ENCODE measurements around the gene LILRB2.
A peak's percentile ranks its signal among the peaks of the same experiment; 100 is the strongest.
"Not testable (repeated sequence)": the region's sequence is repeated elsewhere in the genome, so short reads cannot be mapped to it uniquely, and the experiment has no call there.

LILRB2 gene

GRCh38 chr19:54272181-54272580, 8.7 kb downstream of the LILRB2 start:
- not testable (repeated sequence) for DNase-seq (ENCODE audit: low spot score)

GRCh38 chr19:54271587-54271986, 9.3 kb downstream of the LILRB2 start:
- peak; percentile 9 for DNase-seq (ENCODE audit: low spot score)

- peak; percentile 28 for DNase-seq (ENCODE audit: low spot score)
Measured at GRCh38 chr19:54271106-54271505, 9.8 kb downstream of the LILRB2 start.

- no peak for DNase-seq (ENCODE audit: low spot score)
Measured at GRCh38 chr19:54268936-54269335, 12.0 kb downstream of the LILRB2 start.

GRCh38 chr19:54266133-54266532, 14.8 kb downstream of the LILRB2 start:
- peak; percentile 38 for DNase-seq (ENCODE audit: low spot score)

- no peak for DNase-seq (ENCODE audit: low spot score)
Measured at GRCh38 chr19:54262470-54262869, 18.4 kb downstream of the LILRB2 start.

- no peak for DNase-seq (ENCODE audit: low spot score)
Measured at GRCh38 chr19:54262066-54262465, 18.8 kb downstream of the LILRB2 start.

GRCh38 chr19:54257116-54257480, 23.8 kb downstream of the LILRB2 start, which contains the start of gene LILRB5:
TSS of gene LILRB5 (minus strand) at chr19:54257273. CDS start at chr19:54257193, 80 bp downstream.
- DNase-seq (ENCODE audit: low spot score) = no peak

- no peak for DNase-seq (ENCODE audit: low spot score)
Measured at GRCh38 chr19:54256250-54257115, 24.4 kb downstream of the LILRB2 start.

- no peak for DNase-seq (ENCODE audit: low spot score)
Measured at GRCh38 chr19:54255105-54255775, 25.7 kb downstream of the LILRB2 start.

- DNase-seq (ENCODE audit: low spot score) = no peak
Measured at GRCh38 chr19:54254195-54254906, 26.6 kb downstream of the LILRB2 start.

GRCh38 chr19:54253331-54254194, 27.3 kb downstream of the LILRB2 start:
- DNase-seq (ENCODE audit: low spot score) = no peak

- DNase-seq (ENCODE audit: low spot score) = no peak
Measured at GRCh38 chr19:54252845-54253244, 28.1 kb downstream of the LILRB2 start.

- no peak for DNase-seq (ENCODE audit: low spot score)
Measured at GRCh38 chr19:54252243-54252642, 28.7 kb downstream of the LILRB2 start.

GRCh38 chr19:54248016-54248601, 32.8 kb downstream of the LILRB2 start:
- peak; percentile 57 for DNase-seq (ENCODE audit: low spot score)

GRCh38 chr19:54247106-54247930, 33.6 kb downstream of the LILRB2 start:
- no peak for DNase-seq (ENCODE audit: low spot score)

- no peak for DNase-seq (ENCODE audit: low spot score)
Measured at GRCh38 chr19:54245936-54246335, 35.0 kb downstream of the LILRB2 start.

- not testable (repeated sequence) for DNase-seq (ENCODE audit: low spot score)
Measured at GRCh38 chr19:54243809-54244208, 37.1 kb downstream of the LILRB2 start.

- DNase-seq (ENCODE audit: low spot score) = not testable (repeated sequence)
Measured at GRCh38 chr19:54242646-54243045, 38.3 kb downstream of the LILRB2 start, which contains the start of gene LILRA6. TSS of gene LILRA6 (minus strand) at chr19:54242790.

GRCh38 chr19:54242234-54242633, 38.7 kb downstream of the LILRB2 start:
- DNase-seq (ENCODE audit: low spot score) = not testable (repeated sequence)

All from globus pallidus (tissue), 1 donor.